H7 (cell line): Measurements from ENCODE around the gene FGF13. TPM values are rescaled to one million over a fixed set of nuclear protein-coding genes. Genes with fewer than 3 reads are reported as not detected.

Experiments used
- DNase-seq: peaks from one replicate; pipeline ENCODE4 v3.0.0; 2012
- H3K27me3 ChIP-seq: 2 replicates; pipeline ENCODE4 v1.6.0; 2011; ENCODE audit warnings: mild to moderate bottlenecking, low read length; ENCODE audit not compliant: control insufficient read depth, insufficient read depth
- H3K36me3 ChIP-seq: replicated peaks from 2 replicates; pipeline ENCODE4 v1.5.1; 2011; ENCODE audit warnings: low read length; ENCODE audit not compliant: control insufficient read depth, insufficient read depth
- H3K4me3 ChIP-seq: 2 replicates; pipeline ENCODE4 v1.5.1; 2011; ENCODE audit warnings: low read depth, mild to moderate bottlenecking, control low read depth, low read length, moderate library complexity; ENCODE audit not compliant: insufficient read depth
- total RNA-seq: library from RNA; depleted of rRNA; stranded (reverse); fragments of >200 nt; shearing (Covaris generic); gene quantifications from 2 replicates; pipeline ENCODE4 v1.2.3, GENCODE V29; 2014

FGF13 gene
- total RNA-seq, 1 experiment from 2014 or later = 81.2 TPM

GRCh38 chrX:138704596-138704995, 6.9 kb downstream of the FGF13 start:
- Histone ChIP-seq H3K36me3 (peaks cover 5% of the 10 kb centered on the region), H3K4me3 (no peak overlapping the region), H3K27me3 (no peaks in the 10 kb centered on the region)
- no peak for DNase-seq

GRCh38 chrX:138704101-138704500, 7.4 kb downstream of the FGF13 start:
- H3K36me3 ChIP-seq = peaks cover 5% of the 10 kb centered on the region
- no peak overlapping the region for H3K4me3 ChIP-seq
- H3K27me3 ChIP-seq = no peaks in the 10 kb centered on the region
- no peak for DNase-seq

DNA sequence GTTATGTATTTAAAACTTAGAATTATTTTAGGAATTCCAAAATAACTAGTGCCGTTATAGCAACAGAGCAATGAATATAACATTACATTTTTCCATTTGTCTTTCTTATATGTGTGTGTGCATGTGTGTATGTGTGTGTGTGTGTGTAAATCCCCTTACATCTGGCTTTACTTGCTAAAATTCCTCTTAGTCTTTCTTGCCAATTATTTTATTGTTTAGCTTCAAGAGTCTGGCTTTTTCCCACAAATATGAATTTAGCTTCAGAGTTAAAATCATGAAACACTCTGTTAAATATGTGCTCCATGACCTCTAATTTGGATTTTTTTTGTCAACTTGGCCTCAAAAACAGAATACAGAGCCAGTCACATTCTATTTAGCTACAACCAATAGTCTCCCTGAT, 18.9 kb downstream of the FGF13 start:
- no peaks in the 10 kb centered on the region for H3K36me3 ChIP-seq
- H3K4me3 ChIP-seq = no peak overlapping the region
- H3K27me3 ChIP-seq = no peaks in the 10 kb centered on the region
- DNase-seq = no peak

- no peak for DNase-seq
These were observed 20.3 kb downstream of the FGF13 start for GRCh38 chrX:138691186-138691585.

GRCh38 chrX:138690591-138690990, 20.9 kb downstream of the FGF13 start:
- no peak for DNase-seq
- no peak overlapping the region for H3K4me3 ChIP-seq
- no peaks in the 10 kb centered on the region for H3K36me3 ChIP-seq
- no peaks in the 10 kb centered on the region for H3K27me3 ChIP-seq

More at GRCh38 chrX:138691186-138691585, 20.3 kb downstream of the FGF13 start:
- no peak overlapping the region for H3K4me3 ChIP-seq
- no peaks in the 10 kb centered on the region for H3K27me3 ChIP-seq
- H3K36me3 ChIP-seq = no peaks in the 10 kb centered on the region

GRCh38 chrX:138683600-138683999, 27.9 kb downstream of the FGF13 start:
- Histone ChIP-seq H3K36me3 (no peaks in the 10 kb centered on the region), H3K4me3 (no peak overlapping the region), H3K27me3 (no peaks in the 10 kb centered on the region)
- no peak for DNase-seq

GRCh38 chrX:138669693-138670092, 41.8 kb downstream of the FGF13 start:
- Histone ChIP-seq H3K36me3 (no peaks in the 10 kb centered on the region; the same call in 1 of the 2 replicates), H3K27me3 (no peaks in the 10 kb centered on the region), H3K4me3 (no peak overlapping the region)
- DNase-seq = no peak

DNA sequence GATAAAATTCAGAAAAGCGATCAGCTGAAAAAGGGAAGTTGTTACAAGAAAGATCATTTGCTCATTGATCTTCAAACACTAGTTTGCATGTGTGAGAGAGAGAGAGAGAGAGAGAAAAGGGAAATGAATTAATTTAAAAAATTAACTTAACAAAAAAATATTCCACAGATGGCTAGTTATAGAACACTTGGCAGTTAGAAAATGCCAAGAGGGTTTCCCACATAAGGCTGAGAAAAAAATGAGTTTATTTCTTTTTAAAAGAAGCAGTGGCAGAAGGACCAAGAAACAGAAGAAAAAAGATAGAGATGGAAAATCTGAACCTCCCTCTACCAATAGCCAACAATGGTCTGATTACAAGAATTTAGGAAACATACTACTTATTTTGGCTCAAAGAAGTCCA, 47.1 kb downstream of the FGF13 start:
- Histone ChIP-seq H3K27me3 (no peaks in the 10 kb centered on the region), H3K4me3 (no peak overlapping the region), H3K36me3 (no peaks in the 10 kb centered on the region; the same call in 1 of the 2 replicates)
- no peak for DNase-seq

DNA sequence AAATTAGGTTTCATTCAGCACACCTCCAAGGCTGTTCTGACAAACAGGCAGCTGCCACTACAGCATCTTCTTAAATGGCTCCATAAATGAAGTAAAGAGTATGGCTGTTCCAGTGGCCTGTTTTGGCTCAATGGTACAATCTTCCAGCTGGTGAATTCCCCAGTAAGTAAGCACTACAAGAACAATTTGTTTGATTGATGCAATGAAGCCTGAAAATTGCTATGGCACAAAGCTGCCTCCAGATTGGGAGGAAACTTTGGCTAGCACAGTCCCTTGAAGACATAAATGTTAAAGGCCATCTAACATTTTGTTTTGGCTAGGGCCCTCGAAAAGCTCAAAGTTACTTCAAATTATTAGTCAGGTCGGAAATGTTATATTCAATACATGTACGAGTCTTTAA, 47.5 kb downstream of the FGF13 start:
- no peaks in the 10 kb centered on the region; the same call in 1 of the 2 replicates for H3K36me3 ChIP-seq
- DNase-seq = no peak
- H3K4me3 ChIP-seq = no peak overlapping the region
- H3K27me3 ChIP-seq = no peaks in the 10 kb centered on the region

- DNase-seq = no peak
- Histone ChIP-seq H3K36me3 (no peaks in the 10 kb centered on the region), H3K4me3 (no peak overlapping the region), H3K27me3 (no peaks in the 10 kb centered on the region)
These were observed 60.0 kb downstream of the FGF13 start for GRCh38 chrX:138651494-138651893.

DNA sequence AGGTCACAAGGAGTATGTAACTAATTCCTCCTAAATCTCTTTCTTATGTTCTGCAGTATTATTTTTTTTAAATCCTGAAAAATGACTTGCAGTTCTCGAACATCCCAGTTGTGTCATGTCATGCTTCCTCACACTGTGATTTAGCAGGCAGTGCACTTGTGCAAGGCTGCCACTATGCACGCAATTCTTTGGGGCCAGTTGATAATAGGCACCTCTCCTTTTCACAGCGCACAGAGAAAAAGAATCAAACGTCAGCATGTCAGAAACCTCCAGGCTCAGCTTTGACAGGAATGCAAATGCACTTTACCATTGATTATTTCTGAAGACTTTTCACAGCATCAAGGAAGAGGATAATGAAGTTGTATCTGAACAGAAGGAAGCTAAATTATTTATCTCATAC, 62.9 kb downstream of the FGF13 start:
- H3K27me3 ChIP-seq = no peaks in the 10 kb centered on the region
- H3K4me3 ChIP-seq = no peak overlapping the region
- no peak for DNase-seq
- no peaks in the 10 kb centered on the region for H3K36me3 ChIP-seq

DNA sequence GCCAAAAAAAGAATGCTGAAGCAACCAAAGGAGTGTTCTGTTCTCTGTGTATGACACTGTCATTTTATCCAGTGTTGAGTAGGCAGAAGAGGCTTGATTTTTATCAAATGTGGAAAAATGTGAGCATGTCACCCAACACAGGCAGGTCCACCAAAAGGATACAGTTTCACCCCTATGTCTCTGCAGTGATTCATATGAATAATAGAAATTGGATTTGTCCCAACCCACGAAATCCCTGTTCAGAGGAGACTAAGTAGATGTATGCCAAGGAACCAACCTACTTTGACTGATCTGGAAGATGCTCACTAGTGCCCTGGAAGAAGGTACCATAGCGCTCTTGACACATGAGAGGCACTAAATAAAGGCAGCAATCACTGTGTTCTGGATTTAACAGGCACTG, 72.5 kb downstream of the FGF13 start:
- no peak for DNase-seq

More for the DNA sequence above, 72.5 kb downstream of the FGF13 start:
- no peak overlapping the region for H3K4me3 ChIP-seq
- no peaks in the 10 kb centered on the region; the same call in 1 of the 2 replicates for H3K36me3 ChIP-seq
- no peaks in the 10 kb centered on the region for H3K27me3 ChIP-seq
